Transverse colon (tissue), 4 donors: ENCODE data around the gene ACKR1. TPM values are rescaled to one million over a fixed set of nuclear protein-coding genes. Genes with fewer than 3 reads are reported as not detected.

ENCODE experiments used
- DNase-seq: peaks from one replicate; pipeline ENCODE4 v3.0.0-alpha.2; 2019
- H3K27ac ChIP-seq, 4 donors: fragments of 200-600 bp; sonication (generic); 2 replicates each; pipeline ENCODE4 v1.5.1; 2016 to 2018; ENCODE audit warnings: inconsistent platforms in 4 of 4
- H3K27me3 ChIP-seq: fragments of 200-600 bp; sonication (generic); 2 replicates; pipeline ENCODE4 v1.5.1; 2017; ENCODE audit warnings: inconsistent platforms
- H3K36me3 ChIP-seq, 4 donors: fragments of 200-600 bp; sonication (generic); 2 replicates each; pipeline ENCODE4 v1.5.1; 2017 to 2019; ENCODE audit warnings: inconsistent platforms in 4 of 4
- H3K4me1 ChIP-seq, 4 donors: fragments of 200-600 bp; sonication (generic); 2 replicates each; pipeline ENCODE4 v1.5.1; 2017 to 2020; ENCODE audit warnings: inconsistent platforms in 4 of 4
- H3K4me3 ChIP-seq, 4 donors: fragments of 200-600 bp; sonication (generic); 1 replicate in 1 of 4; 2 replicates in 3 of 4; pipeline versions ENCODE4 v1.5.1 to v1.6.1; 2017 to 2019; ENCODE audit warnings: inconsistent platforms in 4 of 4
- H3K9me3 ChIP-seq, 2 donors: fragments of 200-600 bp; sonication (generic); 2 replicates each; pipeline ENCODE4 v1.5.1; 2017 to 2019; ENCODE audit warnings: inconsistent platforms in 2 of 2
- EP300 ChIP-seq: sonication (generic); formaldehyde crosslinking; IDR thresholded peaks from one replicate; pipeline ENCODE4 v1.6.1; 2017; ENCODE audit warnings: antibody characterized with exemption, low read depth
- POLR2A ChIP-seq: fragments of 450-650 bp; IDR thresholded peaks from one replicate; pipeline ENCODE4 v1.6.1; 2016; ENCODE audit warnings: antibody characterized with exemption, mild to moderate bottlenecking, moderate library complexity
- POLR2AphosphoS5 ChIP-seq, 3 donors: sonication (generic); formaldehyde crosslinking; IDR thresholded peaks; one replicate each; pipeline ENCODE4 v1.6.1; 2016; ENCODE audit warnings: antibody characterized with exemption in 3 of 3
- WGBS, 2 donors: methylation state at CpG; one replicate each; pipeline ENCODE4 v1.1.5; 2018; ENCODE audit warnings: low coverage in 1 of 2; 5-methylcytosine and 5-hydroxymethylcytosine counted together
- in situ Hi-C, 4 donors: fragments of 200-750 bp; cut with MboI; loops; one replicate each; pipeline versions ENCODE4 v1.15.0 to v1.15.1; 2017; ENCODE audit warnings: low sequenced_read_pairs in 3 of 4, low pct_ligation_motif_present in 1 of 4, low pct_unique_long_range_greater_than_20kb in 1 of 4
- intact Hi-C: fragments of 100-400 bp; cut with DNase I; formaldehyde crosslinking; loops from one replicate; pipeline ENCODE4 v1.15.1; 2023; ENCODE audit warnings: low total_unique reads
- total RNA-seq, 4 donors: library from RNA; depleted of rRNA; stranded (reverse); fragments of >200 nt; gene quantifications; one replicate each; pipeline ENCODE4 v1.1.0, GENCODE V29; 2016
- TF ChIP-seq, protein P1 (sequence below), 5 experiments: fragments of 200-600 bp in 3 of 5; fragments of 450-650 bp in 2 of 5; sonication (generic) in 3 of 5; IDR thresholded peaks; 1 replicate in 2 of 5; 2 replicates in 3 of 5; pipeline ENCODE4 v1.5.1; 2016 to 2017; ENCODE audit warnings: antibody characterized with exemption in 5 of 5, inconsistent platforms in 3 of 5, mild to moderate bottlenecking in 2 of 5, moderate library complexity in 1 of 5

ACKR1 gene
- total RNA-seq, 4 donors from 2014 or later = 4.1 to 16.7 (median 9.9) TPM

DNA sequence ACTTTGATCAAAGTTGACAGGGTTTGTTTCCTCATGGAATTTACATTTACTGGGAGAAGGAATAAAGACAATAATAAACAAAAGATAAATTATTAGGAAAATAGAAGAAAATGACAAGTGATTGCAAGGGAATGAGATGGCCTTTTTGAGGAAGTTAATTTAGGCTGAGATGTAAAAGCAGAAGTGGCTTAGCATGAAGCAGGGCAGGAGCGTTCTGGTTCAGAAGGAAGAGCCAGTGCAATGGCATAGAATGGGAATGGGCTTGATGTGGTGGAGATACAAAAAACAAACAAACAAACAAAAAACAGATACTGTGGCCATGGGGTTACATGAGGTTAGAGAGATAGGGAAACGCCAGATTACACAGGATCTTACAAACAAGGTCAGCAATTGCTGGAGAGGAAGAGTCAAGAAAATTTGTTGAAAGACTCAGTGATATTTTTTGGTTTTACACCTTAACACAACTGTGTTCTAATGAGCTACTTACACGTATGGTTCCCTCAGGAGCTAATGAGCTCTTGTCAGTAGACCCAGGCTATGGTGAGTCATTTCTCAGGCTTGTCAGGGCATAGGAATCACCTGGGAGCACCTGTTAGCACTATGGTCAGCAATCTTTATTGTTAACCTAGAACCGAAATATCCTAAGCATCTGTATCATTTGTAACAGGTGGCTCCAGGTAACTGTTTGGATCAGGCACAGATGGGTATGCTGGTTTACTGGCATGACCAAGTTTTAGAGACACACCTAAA is 42.0 kb upstream of the ACKR1 start:
- no peak overlapping the region for H3K27ac ChIP-seq
- H3K4me3 ChIP-seq = no peak overlapping the region
- no peaks in the 10 kb centered on the region for H3K36me3 ChIP-seq
- DNase-seq = no peak
- WGBS, 2 donors = 55 to 62% methylated on average over 2 to 4 of the region's 4 CpGs
- H3K27me3 ChIP-seq = no peaks in the 10 kb centered on the region
- intact Hi-C loops (loop anchor here (5.0 kb wide), 1 partner anchor 35 kb away; no protein-coding TSS in a partner anchor), in situ Hi-C loops (loop anchor here in 1 of 4 donors (10.0 kb wide), 1 partner anchor 52 kb away; no protein-coding TSS in a partner anchor)
- TF ChIP-seq, protein P1, sequence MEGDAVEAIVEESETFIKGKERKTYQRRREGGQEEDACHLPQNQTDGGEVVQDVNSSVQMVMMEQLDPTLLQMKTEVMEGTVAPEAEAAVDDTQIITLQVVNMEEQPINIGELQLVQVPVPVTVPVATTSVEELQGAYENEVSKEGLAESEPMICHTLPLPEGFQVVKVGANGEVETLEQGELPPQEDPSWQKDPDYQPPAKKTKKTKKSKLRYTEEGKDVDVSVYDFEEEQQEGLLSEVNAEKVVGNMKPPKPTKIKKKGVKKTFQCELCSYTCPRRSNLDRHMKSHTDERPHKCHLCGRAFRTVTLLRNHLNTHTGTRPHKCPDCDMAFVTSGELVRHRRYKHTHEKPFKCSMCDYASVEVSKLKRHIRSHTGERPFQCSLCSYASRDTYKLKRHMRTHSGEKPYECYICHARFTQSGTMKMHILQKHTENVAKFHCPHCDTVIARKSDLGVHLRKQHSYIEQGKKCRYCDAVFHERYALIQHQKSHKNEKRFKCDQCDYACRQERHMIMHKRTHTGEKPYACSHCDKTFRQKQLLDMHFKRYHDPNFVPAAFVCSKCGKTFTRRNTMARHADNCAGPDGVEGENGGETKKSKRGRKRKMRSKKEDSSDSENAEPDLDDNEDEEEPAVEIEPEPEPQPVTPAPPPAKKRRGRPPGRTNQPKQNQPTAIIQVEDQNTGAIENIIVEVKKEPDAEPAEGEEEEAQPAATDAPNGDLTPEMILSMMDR (IDR thresholded peaks at IDR 0.05) = no peak
- TF ChIP-seq POLR2AphosphoS5 (IDR thresholded peaks at IDR 0.05) = no peak
- TF ChIP-seq EP300 = no peak
- TF ChIP-seq POLR2A = no peak
- peaks cover 0 to 4% (median 0%) of the 10 kb centered on the region in 4 donors for H3K4me1 ChIP-seq
- no peaks in the 10 kb centered on the region for H3K9me3 ChIP-seq

DNA sequence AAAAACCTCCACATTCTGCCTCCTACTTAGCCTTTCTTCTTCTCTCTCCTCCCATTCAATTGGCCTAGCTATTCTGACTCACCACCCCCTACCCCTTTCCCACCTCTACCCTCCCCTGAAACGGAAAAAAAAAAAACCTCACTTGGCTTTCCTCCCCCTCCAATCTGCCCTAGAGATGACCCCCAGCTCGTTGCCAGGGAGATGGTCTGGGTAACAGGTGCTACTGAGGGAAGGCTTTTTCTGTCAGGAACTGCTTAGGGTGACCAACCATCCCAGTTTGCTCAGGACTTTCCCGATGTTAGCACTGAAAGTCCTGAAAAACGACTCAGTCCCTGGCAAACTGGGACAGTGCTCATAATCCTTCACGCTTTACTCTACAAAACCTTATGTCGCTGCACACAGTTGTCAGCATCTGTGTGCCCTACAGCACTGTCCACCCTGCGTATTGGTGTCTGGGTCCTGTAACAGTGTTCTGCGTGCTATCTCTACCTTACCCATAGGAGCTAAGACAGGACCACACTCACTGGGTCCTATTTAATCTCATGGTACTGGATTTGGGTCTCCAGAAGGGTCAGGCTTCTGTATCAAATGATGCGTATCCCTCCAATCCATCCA is 41.0 kb upstream of the ACKR1 start:
- intact Hi-C loops = loop anchor here (5.0 kb wide), 1 partner anchor 34 kb away; no protein-coding TSS in a partner anchor

DNA sequence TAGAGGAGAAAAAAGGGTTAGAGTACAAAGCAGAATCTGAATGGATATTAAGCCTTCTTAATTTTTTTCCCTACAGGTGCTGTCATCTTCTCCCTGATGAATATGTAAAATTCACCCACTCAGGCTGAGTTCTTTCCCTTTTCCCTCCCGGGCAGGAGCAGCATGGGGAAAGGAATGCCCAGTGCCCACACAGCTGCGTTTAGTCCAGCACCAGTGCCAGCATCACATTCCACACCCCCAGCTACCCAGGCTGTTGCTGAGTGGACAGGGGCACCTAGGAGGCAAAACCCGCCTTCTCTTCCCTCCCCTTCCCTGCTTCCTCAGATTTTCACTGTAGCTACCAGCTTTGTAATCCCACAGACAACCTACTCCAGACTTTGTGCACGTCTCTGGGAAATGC is 36.6 kb upstream of the ACKR1 start:
- intact Hi-C loops (no loop called here), in situ Hi-C loops (loop anchor here in 1 of 4 donors (10.0 kb wide), 1 partner anchor 47 kb away; no protein-coding TSS in a partner anchor)
- Histone ChIP-seq H3K9me3 (no peaks in the 10 kb centered on the region), H3K27me3 (peaks cover 34% of the 10 kb centered on the region), H3K27ac (no peak overlapping the region), H3K4me3 (no peak overlapping the region), H3K36me3 (no peaks in the 10 kb centered on the region), H3K4me1 (peaks cover 0 to 4% (median 0%) of the 10 kb centered on the region in 4 donors)
- DNase-seq = no peak
- WGBS, 2 donors = 51% methylated on average over 4 of the region's 4 CpGs
- TF ChIP-seq, protein P1 (IDR thresholded peaks at IDR 0.05) = no peak
- TF ChIP-seq POLR2A (no peak), POLR2AphosphoS5 (IDR thresholded peaks at IDR 0.05) (no peak), EP300 (no peak)

More for the DNA sequence above, 41.0 kb upstream of the ACKR1 start:
- Histone ChIP-seq H3K36me3 (no peaks in the 10 kb centered on the region), H3K4me3 (no peak overlapping the region), H3K9me3 (no peaks in the 10 kb centered on the region), H3K27me3 (no peaks in the 10 kb centered on the region), H3K27ac (no peak overlapping the region), H3K4me1 (peaks cover 0 to 4% (median 0%) of the 10 kb centered on the region in 4 donors)
- no peak for DNase-seq
- WGBS, 2 donors = 65 to 93% methylated on average over 2 to 9 of the region's 9 CpGs
- in situ Hi-C loops = loop anchor here in 1 of 4 donors (10.0 kb wide), 1 partner anchor 51 kb away; no protein-coding TSS in a partner anchor
- TF ChIP-seq POLR2AphosphoS5 (IDR thresholded peaks at IDR 0.05) (no peak), EP300 (no peak), POLR2A (no peak)
- TF ChIP-seq, protein P1 (IDR thresholded peaks at IDR 0.05) = no peak

DNA sequence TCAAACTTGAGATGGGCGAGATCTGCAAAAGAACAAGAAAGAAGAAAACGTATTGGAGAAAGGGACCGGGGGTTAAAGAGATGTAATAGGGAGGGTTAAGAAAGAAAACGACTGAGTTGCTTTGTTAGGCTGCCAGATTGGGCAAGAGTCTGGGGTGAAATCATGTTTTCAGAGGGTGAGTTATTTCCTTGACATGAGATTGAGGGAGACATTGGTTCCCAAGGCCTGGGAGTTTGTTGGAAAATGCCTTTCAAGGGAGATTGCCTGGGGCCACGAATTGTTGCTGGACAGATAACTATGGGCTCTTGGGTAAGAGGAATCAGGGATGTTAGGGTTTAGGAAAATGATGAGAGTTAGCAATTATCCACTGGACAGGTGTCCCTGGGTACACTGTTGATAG is 34.0 kb upstream of the ACKR1 start:
- no peak for DNase-seq
- Histone ChIP-seq H3K27ac (no peak overlapping the region), H3K4me3 (no peak overlapping the region), H3K36me3 (no peaks in the 10 kb centered on the region), H3K4me1 (peaks cover 0 to 4% (median 0%) of the 10 kb centered on the region in 4 donors), H3K27me3 (peaks cover 40% of the 10 kb centered on the region), H3K9me3 (no peaks in the 10 kb centered on the region)
- in situ Hi-C loops (no loop called here), intact Hi-C loops (no loop called here)
- 56 to 69% methylated on average over 5 of the region's 5 CpGs for WGBS, 2 donors
- no peak for TF ChIP-seq POLR2A
- TF ChIP-seq EP300 = no peak
- no peak for TF ChIP-seq POLR2AphosphoS5 (IDR thresholded peaks at IDR 0.05)
- TF ChIP-seq, protein P1 (IDR thresholded peaks at IDR 0.05) = no peak
